Type B pancreatic cell (in vitro differentiated cells): Measurements from ENCODE around the gene ZNF165. TPM values are rescaled to one million over a fixed set of nuclear protein-coding genes. Genes with fewer than 3 reads are reported as not detected.

Experiments
- DNase-seq: peaks from one replicate; pipeline ENCODE4 v3.0.0; 2021; ENCODE audit warnings: mixed read lengths; ENCODE audit not compliant: unreplicated experiment; ENCODE audit errors: extremely low spot score
- H3K27ac Mint-ChIP-seq: 2 replicates; pipeline ENCODE4 v1.8.0; 2021; ENCODE audit warnings: mild to moderate bottlenecking, mixed read lengths
- H3K27me3 Mint-ChIP-seq: 2 replicates; pipeline ENCODE4 v1.8.0; 2021; ENCODE audit warnings: mixed read lengths
- H3K36me3 Mint-ChIP-seq: 2 replicates; pipeline ENCODE4 v1.8.0; 2021; ENCODE audit warnings: mixed read lengths
- H3K4me1 Mint-ChIP-seq: one replicate; pipeline ENCODE4 v1.8.0; 2021; ENCODE audit warnings: mixed read lengths; ENCODE audit not compliant: unreplicated experiment
- H3K4me3 Mint-ChIP-seq: 2 replicates; pipeline ENCODE4 v1.8.0; 2021; ENCODE audit warnings: mild to moderate bottlenecking, mixed read lengths
- H3K9me3 Mint-ChIP-seq: 2 replicates; pipeline ENCODE4 v1.8.0; 2021; ENCODE audit warnings: mixed read lengths
- total RNA-seq: library from RNA; stranded (reverse); gene quantifications from 2 replicates; pipeline ENCODE4 v1.2.1, GENCODE V29; 2021; ENCODE audit warnings: low replicate concordance
- TF ChIP-seq, protein P1 (sequence below): fragments of 200-600 bp; sonication (generic); conservative IDR thresholded peaks from 2 replicates; pipeline ENCODE4 v1.5.0; 2021; ENCODE audit warnings: antibody characterized with exemption, mild to moderate bottlenecking

ZNF165 gene
- total RNA-seq, 1 donor from 2014 or later = 4.3 TPM

DNA sequence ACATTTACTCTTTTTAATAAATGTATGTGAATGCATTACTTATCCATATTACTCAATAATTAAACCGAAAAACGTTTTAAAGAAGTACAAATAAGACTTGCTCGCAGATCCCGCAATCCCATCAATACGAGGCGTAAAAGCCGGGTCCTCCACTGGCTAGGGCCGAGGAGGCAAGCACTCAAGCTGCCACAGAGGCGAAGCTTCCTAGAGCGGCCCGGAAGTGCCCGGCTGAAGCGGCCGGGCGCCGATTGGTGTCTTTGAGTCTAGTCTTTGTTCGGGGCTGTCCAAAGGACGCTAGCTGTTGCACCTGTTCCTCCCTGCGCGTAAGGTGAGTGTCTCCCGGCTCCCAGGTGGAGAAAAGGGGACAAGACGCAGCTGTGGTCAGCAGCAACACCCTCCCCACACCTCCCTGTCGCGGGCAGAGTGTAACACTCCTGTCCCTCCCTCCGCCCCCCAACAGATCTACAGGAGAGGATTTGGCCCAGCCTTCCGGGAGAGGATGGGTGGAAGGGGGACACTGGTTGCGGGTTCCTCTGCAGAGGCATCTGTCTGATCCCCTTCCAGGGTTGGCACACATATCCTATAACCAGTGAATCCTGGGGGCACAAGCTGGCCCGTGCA lies 44.1 kb downstream of the ZNF165 start, which contains the start of gene ZSCAN16:
Gene ZSCAN16, plus strand, starts transcription at position 260 of the 621 bp plus-strand sequence. CDS start 835 bp downstream, outside the sequence.
- Mint-ChIP-seq H3K27me3 (no peaks in the 10 kb centered on the region), H3K9me3 (no peaks in the 10 kb centered on the region), H3K36me3 (peaks cover 13% of the 10 kb centered on the region), H3K4me3 (peak within 1 kb of the TSS; percentile 98), H3K4me1 (peaks cover 19% of the 10 kb centered on the region), H3K27ac (peak within 1 kb of the TSS; percentile 89)
- TF ChIP-seq, protein P1, sequence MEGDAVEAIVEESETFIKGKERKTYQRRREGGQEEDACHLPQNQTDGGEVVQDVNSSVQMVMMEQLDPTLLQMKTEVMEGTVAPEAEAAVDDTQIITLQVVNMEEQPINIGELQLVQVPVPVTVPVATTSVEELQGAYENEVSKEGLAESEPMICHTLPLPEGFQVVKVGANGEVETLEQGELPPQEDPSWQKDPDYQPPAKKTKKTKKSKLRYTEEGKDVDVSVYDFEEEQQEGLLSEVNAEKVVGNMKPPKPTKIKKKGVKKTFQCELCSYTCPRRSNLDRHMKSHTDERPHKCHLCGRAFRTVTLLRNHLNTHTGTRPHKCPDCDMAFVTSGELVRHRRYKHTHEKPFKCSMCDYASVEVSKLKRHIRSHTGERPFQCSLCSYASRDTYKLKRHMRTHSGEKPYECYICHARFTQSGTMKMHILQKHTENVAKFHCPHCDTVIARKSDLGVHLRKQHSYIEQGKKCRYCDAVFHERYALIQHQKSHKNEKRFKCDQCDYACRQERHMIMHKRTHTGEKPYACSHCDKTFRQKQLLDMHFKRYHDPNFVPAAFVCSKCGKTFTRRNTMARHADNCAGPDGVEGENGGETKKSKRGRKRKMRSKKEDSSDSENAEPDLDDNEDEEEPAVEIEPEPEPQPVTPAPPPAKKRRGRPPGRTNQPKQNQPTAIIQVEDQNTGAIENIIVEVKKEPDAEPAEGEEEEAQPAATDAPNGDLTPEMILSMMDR = no peak
- DNase-seq = peak; percentile 83

DNA sequence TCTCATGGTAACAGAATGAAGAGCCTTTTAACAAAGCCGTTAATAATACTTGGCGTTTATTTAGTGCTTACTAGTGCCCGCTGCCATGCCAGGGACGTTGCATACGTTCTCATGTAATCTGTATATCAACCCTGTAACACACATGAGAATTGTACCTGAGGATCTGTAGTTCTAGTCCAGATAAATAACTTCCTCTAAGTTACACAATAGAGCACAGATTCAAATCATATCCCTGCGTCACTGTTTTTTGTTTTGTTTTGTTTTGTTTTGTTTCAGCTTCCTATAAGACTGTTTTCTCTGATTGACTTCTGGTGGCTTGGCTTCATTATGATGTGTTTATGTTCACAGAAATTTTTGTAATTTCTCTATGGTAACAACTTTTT lies 44.6 kb downstream of the ZNF165 start:
- no peaks in the 10 kb centered on the region for H3K27me3 Mint-ChIP-seq
- TF ChIP-seq, protein P1 = no peak
- H3K4me1 Mint-ChIP-seq = peaks cover 19% of the 10 kb centered on the region
- H3K9me3 Mint-ChIP-seq = no peaks in the 10 kb centered on the region
- H3K4me3 Mint-ChIP-seq = peak overlapping the region; percentile 98
- peaks cover 13% of the 10 kb centered on the region for H3K36me3 Mint-ChIP-seq
- H3K27ac Mint-ChIP-seq = peak overlapping the region; percentile 89
- DNase-seq = no peak

DNA sequence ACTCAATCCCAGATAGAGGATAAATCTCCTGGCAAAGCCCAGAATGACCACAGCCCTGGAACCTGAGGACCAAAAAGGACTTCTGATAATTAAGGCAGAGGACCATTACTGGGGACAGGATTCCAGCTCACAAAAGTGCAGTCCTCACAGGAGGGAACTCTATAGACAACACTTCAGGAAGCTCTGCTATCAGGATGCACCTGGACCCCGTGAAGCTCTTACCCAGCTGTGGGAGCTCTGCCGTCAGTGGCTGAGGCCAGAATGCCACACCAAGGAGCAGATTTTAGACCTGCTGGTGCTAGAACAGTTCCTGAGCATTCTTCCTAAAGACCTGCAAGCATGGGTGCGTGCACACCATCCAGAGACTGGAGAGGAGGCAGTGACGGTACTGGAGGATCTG lies 45.0 kb downstream of the ZNF165 start:
- Mint-ChIP-seq H3K4me3 (peak overlapping the region; percentile 98), H3K27me3 (no peaks in the 10 kb centered on the region), H3K27ac (peak overlapping the region; percentile 89), H3K36me3 (peaks cover 10% of the 10 kb centered on the region), H3K9me3 (no peaks in the 10 kb centered on the region), H3K4me1 (peaks cover 19% of the 10 kb centered on the region)
- no peak for DNase-seq
- TF ChIP-seq, protein P1 = no peak

DNA sequence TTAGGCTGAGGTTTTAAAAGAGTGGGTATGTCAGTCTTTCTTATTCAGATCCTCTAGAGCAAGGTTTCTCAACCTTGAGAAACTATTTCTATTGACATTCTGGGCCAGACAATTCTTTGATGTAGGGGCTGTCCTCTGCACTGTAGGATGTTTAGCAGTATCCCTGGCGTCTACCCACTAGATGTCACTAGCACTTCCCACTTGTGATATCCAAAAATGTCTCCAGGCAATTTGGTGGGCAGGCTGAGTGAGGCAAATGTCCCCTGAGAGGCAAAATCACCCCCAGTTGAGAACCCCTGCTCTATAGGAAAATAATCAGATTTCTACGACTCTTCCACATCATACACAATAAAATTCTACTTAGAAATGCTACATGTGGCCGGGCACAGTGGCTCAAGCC lies 53.6 kb downstream of the ZNF165 start:
- H3K4me3 Mint-ChIP-seq = peak overlapping the region; percentile 49
- peaks cover 35% of the 10 kb centered on the region for H3K4me1 Mint-ChIP-seq
- H3K27me3 Mint-ChIP-seq = no peaks in the 10 kb centered on the region
- peaks cover 4% of the 10 kb centered on the region for H3K36me3 Mint-ChIP-seq
- no peak for DNase-seq
- TF ChIP-seq, protein P1 = peak; percentile 56
- H3K27ac Mint-ChIP-seq = no peak overlapping the region
- H3K9me3 Mint-ChIP-seq = no peaks in the 10 kb centered on the region

DNA sequence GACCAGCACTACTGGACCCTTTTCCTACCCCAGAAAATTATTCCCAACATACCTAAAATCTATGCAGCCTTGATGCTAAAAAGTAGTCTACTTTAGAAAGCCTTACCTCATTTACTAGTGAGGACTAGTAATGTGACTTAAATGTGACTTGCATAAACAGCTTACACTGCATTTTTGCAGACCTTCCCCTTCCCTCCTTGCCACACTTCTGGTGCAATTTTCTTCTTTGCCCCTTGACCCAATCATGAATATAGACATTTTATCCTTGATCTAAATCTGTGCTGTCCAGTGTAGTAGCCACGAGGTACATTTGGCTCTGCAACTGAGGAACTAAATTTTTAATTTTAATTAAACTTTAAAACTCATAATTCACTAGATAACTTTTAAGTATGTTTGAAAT lies 54.3 kb downstream of the ZNF165 start:
- H3K4me1 Mint-ChIP-seq = peaks cover 35% of the 10 kb centered on the region
- no peak for DNase-seq
- H3K9me3 Mint-ChIP-seq = no peaks in the 10 kb centered on the region
- TF ChIP-seq, protein P1 = no peak
- no peak overlapping the region for H3K4me3 Mint-ChIP-seq
- no peak overlapping the region for H3K27ac Mint-ChIP-seq
- peaks cover 4% of the 10 kb centered on the region for H3K36me3 Mint-ChIP-seq
- no peaks in the 10 kb centered on the region for H3K27me3 Mint-ChIP-seq
